Measurements from ENCODE around the gene LYSET.

- TF ChIP-seq, protein P1, sequence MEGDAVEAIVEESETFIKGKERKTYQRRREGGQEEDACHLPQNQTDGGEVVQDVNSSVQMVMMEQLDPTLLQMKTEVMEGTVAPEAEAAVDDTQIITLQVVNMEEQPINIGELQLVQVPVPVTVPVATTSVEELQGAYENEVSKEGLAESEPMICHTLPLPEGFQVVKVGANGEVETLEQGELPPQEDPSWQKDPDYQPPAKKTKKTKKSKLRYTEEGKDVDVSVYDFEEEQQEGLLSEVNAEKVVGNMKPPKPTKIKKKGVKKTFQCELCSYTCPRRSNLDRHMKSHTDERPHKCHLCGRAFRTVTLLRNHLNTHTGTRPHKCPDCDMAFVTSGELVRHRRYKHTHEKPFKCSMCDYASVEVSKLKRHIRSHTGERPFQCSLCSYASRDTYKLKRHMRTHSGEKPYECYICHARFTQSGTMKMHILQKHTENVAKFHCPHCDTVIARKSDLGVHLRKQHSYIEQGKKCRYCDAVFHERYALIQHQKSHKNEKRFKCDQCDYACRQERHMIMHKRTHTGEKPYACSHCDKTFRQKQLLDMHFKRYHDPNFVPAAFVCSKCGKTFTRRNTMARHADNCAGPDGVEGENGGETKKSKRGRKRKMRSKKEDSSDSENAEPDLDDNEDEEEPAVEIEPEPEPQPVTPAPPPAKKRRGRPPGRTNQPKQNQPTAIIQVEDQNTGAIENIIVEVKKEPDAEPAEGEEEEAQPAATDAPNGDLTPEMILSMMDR (IDR thresholded peaks at IDR 0.05) = peak; percentile 45 to 71 (median 60)
- no peak for TF ChIP-seq POLR2A (IDR thresholded peaks at IDR 0.05)
Observed at GRCh38 chr14:93219103-93219726, 34.1 kb downstream of the LYSET start.

Measured in right lobe of liver (tissue), 4 donors.